Osteoblast (primary cell): ENCODE data around the gene ADK. TPM values are rescaled to one million over a fixed set of nuclear protein-coding genes. Genes with fewer than 3 reads are reported as not detected.

ENCODE experiments used
- DNase-seq: peaks from one replicate; pipeline ENCODE4 v3.0.0; 2011; ENCODE audit warnings: low spot score, mixed read lengths; ENCODE audit not compliant: insufficient read length; ENCODE audit errors: missing footprints
- H2AFZ ChIP-seq: 2 replicates; pipeline ENCODE4 v1.6.0; 2011; ENCODE audit warnings: mild to moderate bottlenecking, low read length
- H3K27ac ChIP-seq: 2 replicates; pipeline ENCODE4 v1.5.1; 2011; ENCODE audit warnings: mild to moderate bottlenecking, low read depth, low read length, moderate library complexity
- H3K27me3 ChIP-seq: 2 replicates; pipeline ENCODE4 v1.6.0; 2012; ENCODE audit warnings: mild to moderate bottlenecking, control low read depth, inconsistent platforms, low read length, moderate library complexity; ENCODE audit not compliant: insufficient read depth
- H3K36me3 ChIP-seq: 2 replicates; pipeline ENCODE4 v1.5.1; 2011; ENCODE audit warnings: mild to moderate bottlenecking, low read length, control low read depth, moderate library complexity; ENCODE audit not compliant: insufficient read depth
- H3K4me1 ChIP-seq: 2 replicates; pipeline ENCODE4 v1.5.1; 2011; ENCODE audit warnings: mild to moderate bottlenecking, low read length, control low read depth, moderate library complexity; ENCODE audit not compliant: insufficient read depth
- H3K4me2 ChIP-seq: 2 replicates; pipeline ENCODE4 v1.6.0; 2011; ENCODE audit warnings: mild to moderate bottlenecking, low read length; ENCODE audit not compliant: insufficient read depth
- H3K4me3 ChIP-seq: fragments of 200-600 bp; sonication (generic); 3 replicates; pipeline ENCODE4 v1.5.1; 2012; ENCODE audit warnings: mild to moderate bottlenecking, low read length, inconsistent platforms; ENCODE audit not compliant: insufficient read depth
- H3K79me2 ChIP-seq: 2 replicates; pipeline ENCODE4 v1.6.0; 2012; ENCODE audit warnings: mild to moderate bottlenecking, low read length, control low read depth, inconsistent platforms; ENCODE audit not compliant: insufficient read depth
- H3K9me3 ChIP-seq: 2 replicates; pipeline ENCODE4 v1.5.1; 2011; ENCODE audit warnings: low read depth, low read length, control low read depth
- H4K20me1 ChIP-seq: 2 replicates; pipeline ENCODE4 v1.6.0; 2012; ENCODE audit warnings: mild to moderate bottlenecking, low read length, control low read depth; ENCODE audit not compliant: insufficient read depth
- total RNA-seq: library from RNA; depleted of rRNA; stranded (reverse); fragments of >200 nt; gene quantifications from 2 replicates; pipeline ENCODE4 v1.2.3, GENCODE V29; 2012
- TF ChIP-seq, protein P1 (sequence below): IDR thresholded peaks from 2 replicates; pipeline ENCODE4 v1.5.1; 2011; ENCODE audit warnings: mild to moderate bottlenecking, low read depth, low read length, moderate library complexity; ENCODE audit errors: extremely low read depth

ADK gene
- total RNA-seq, 1 donor: 34.0 TPM

DNA sequence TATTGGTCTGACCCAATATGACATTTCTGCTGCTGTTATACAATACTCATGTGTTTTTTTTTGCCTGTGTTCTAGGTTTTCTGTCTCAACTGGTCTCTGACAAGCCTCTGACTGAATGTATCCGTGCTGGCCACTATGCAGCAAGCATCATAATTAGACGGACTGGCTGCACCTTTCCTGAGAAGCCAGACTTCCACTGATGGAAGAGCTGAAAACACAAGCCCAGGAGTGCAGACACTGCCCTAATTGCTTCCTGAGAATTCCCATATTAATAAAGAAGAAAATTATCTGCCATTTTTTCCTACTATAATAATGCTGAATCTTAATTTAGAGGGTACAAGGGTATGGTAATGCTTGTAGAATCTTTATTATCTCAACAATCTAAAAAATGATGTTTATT lies 557.2 kb downstream of the ADK start:
- Histone ChIP-seq H4K20me1 (no peaks in the 10 kb centered on the region), H3K9me3 (no peaks in the 10 kb centered on the region), H3K4me1 (no peaks in the 10 kb centered on the region), H2AFZ (no peak overlapping the region), H3K4me3 (no peak overlapping the region), H3K36me3 (peaks cover 4% of the 10 kb centered on the region), H3K27me3 (no peaks in the 10 kb centered on the region), H3K27ac (no peak overlapping the region), H3K4me2 (no peak overlapping the region), H3K79me2 (no peaks in the 10 kb centered on the region)
- no peak for DNase-seq
- TF ChIP-seq, protein P1, sequence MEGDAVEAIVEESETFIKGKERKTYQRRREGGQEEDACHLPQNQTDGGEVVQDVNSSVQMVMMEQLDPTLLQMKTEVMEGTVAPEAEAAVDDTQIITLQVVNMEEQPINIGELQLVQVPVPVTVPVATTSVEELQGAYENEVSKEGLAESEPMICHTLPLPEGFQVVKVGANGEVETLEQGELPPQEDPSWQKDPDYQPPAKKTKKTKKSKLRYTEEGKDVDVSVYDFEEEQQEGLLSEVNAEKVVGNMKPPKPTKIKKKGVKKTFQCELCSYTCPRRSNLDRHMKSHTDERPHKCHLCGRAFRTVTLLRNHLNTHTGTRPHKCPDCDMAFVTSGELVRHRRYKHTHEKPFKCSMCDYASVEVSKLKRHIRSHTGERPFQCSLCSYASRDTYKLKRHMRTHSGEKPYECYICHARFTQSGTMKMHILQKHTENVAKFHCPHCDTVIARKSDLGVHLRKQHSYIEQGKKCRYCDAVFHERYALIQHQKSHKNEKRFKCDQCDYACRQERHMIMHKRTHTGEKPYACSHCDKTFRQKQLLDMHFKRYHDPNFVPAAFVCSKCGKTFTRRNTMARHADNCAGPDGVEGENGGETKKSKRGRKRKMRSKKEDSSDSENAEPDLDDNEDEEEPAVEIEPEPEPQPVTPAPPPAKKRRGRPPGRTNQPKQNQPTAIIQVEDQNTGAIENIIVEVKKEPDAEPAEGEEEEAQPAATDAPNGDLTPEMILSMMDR: no peak

DNA sequence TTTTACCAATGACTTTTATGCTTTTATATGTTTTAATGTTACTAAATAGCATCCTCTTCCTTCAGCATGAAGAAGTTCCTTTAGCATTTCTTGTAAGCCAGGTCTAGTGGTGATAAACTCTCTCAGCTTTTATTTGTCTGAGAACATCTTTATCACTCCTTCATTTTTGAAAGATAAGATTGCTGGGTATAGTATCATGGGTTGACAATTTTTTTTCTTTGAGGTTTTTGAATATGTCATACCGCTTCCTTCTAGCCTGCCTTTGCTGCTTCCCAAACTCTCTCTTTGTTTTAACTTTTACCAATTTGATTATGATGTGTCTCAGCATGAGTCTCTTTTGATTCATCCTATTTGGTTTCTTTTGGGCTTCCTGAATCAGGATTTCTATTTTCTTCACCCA lies 567.2 kb downstream of the ADK start:
- Histone ChIP-seq H3K27me3 (no peaks in the 10 kb centered on the region), H3K79me2 (no peaks in the 10 kb centered on the region), H3K4me1 (no peaks in the 10 kb centered on the region), H3K4me3 (no peak overlapping the region), H3K4me2 (no peak overlapping the region), H3K27ac (no peak overlapping the region), H2AFZ (no peak overlapping the region), H4K20me1 (no peaks in the 10 kb centered on the region), H3K36me3 (no peaks in the 10 kb centered on the region), H3K9me3 (no peaks in the 10 kb centered on the region)
- DNase-seq: no peak
- TF ChIP-seq, protein P1: no peak

DNA sequence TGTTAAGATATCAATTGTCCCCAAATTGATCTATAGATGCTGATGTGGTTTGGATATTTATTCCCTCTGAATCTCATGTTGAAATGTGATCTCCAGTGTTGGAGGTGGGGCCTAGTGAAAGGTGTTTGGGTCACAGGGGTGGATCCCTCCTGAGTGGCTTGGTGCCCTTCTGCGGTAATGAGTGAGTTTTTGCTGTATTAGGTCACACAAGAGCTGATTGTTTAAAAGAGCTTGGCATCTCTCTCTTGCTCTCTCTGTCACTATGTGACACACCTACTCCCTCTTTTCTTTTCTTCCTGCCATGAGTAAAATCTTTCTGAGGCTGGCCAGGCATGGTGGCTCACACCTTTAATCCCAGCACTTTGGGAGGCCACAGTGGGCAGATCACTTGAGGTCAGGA lies 577.2 kb downstream of the ADK start:
- H3K4me2 ChIP-seq: no peak overlapping the region
- TF ChIP-seq, protein P1: no peak
- DNase-seq: no peak

DNA sequence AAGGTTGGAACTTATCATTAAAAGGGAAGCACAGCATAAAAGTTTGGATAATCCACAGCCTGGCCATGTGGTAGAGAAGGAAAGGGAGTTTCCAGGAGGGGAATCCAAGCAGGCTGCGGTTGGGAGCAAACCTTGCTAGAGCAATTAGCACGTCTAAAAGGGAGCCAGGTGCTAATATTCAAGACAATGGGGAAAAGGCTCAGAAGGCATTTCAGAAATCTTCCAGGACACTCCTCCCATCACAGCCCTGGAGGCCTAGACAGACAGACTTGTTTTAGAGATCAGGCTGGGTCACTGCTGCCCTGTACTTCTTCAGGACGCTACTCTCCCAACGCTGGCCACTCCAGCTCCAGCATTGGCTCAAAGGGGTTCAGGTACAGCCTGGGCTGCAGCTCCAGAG lies 579.2 kb downstream of the ADK start:
- Histone ChIP-seq H3K36me3 (no peaks in the 10 kb centered on the region), H3K4me3 (no peak overlapping the region), H4K20me1 (no peaks in the 10 kb centered on the region), H3K27ac (no peak overlapping the region), H3K27me3 (no peaks in the 10 kb centered on the region), H3K79me2 (no peaks in the 10 kb centered on the region), H3K4me1 (no peaks in the 10 kb centered on the region), H3K9me3 (no peaks in the 10 kb centered on the region), H2AFZ (no peak overlapping the region), H3K4me2 (no peak overlapping the region)
- no peak for DNase-seq
- TF ChIP-seq, protein P1: no peak

More for the DNA sequence above, 577.2 kb downstream of the ADK start:
- no peak overlapping the region for H2AFZ ChIP-seq
- H3K36me3 ChIP-seq: no peaks in the 10 kb centered on the region
- no peaks in the 10 kb centered on the region for H3K9me3 ChIP-seq
- H3K4me1 ChIP-seq: no peaks in the 10 kb centered on the region
- no peak overlapping the region for H3K27ac ChIP-seq
- H4K20me1 ChIP-seq: no peaks in the 10 kb centered on the region
- H3K79me2 ChIP-seq: no peaks in the 10 kb centered on the region
- H3K4me3 ChIP-seq: no peak overlapping the region
- H3K27me3 ChIP-seq: no peaks in the 10 kb centered on the region
